ENCODE results near the gene DLGAP1.

GRCh38 chr18:3713166-3713565 is 741.9 kb downstream of the DLGAP1 start:
- no peak for TF ChIP-seq CTCF (IDR thresholded peaks at IDR 0.05)
- no peak for TF ChIP-seq POLR2AphosphoS5 (IDR thresholded peaks at IDR 0.05; ENCODE audit: insufficient read depth in 1 of 2, low read depth in 1 of 2)
